ENCODE measurements around the gene DGKD.

DNA sequence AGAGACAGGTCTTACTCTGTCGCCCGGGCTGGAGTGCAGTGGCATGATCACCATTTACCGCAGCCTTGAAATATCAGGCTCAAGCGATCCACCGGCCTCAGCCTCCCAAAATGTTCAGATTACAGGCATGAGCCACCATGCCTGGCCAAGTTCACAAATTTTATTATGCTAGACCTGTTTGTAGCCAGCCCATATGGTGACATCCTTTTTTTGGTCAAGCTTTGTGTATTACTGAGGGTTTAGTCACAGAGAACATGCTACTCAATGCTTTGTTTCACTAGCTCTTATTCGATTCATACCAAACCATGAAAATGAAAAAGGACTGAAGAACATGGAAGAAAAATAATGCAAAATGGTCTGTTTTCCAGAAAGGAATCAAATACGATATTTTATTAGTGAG, 41.4 kb downstream of the DGKD start:
- TF ChIP-seq CTCF (conservative IDR thresholded peaks at IDR 0.05 in 1 of 2, IDR thresholded peaks at IDR 0.05 in 1 of 2; ENCODE audit: low read depth in 1 of 2, low read length in 2 of 2) (no peak), EZH2 (IDR thresholded peaks at IDR 0.05; ENCODE audit: low read length, missing control alignments) (no peak)

Measured in fibroblast of lung (primary cell).